ENCODE results near the gene MPP4. TPM values are rescaled to one million over a fixed set of nuclear protein-coding genes. Genes with fewer than 3 reads are reported as not detected.

The MPP4 gene
- polyA plus RNA-seq, 1 donor from 2014 or later: 0.38 TPM

DNA sequence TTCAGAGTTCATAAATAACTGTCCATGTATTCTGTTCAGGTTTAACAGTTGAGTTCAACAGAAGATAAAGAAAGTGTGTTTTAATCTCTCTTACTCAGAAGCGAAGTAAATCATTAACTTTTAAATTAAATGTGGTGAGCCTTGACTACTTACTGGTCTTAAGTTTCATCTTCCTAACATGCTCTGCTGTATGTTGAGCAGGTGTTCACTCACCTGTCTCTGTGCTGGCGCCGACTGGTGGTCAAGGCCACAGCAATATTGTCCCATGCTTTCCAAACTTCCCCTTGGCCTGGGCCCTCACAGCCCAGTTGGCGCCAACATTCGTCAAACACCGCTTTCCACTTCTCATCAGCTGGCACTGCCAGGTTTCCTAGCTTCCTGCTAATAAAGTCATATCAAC is 17.0 kb upstream of the MPP4 start:
- Histone ChIP-seq H3K9me2 (ENCODE audit: insufficient read depth, low read length) (no peaks in the 10 kb centered on the region), H3K9ac (ENCODE audit: low read length) (no peak overlapping the region), H3K4me3 (ENCODE audit: low read length) (no peak overlapping the region), H4K20me1 (ENCODE audit: insufficient read depth) (no peaks in the 10 kb centered on the region), H3K27ac (ENCODE audit: low read length) (no peak overlapping the region), H3K79me2 (replicated peaks; ENCODE audit: insufficient read depth, low read length) (no peaks in the 10 kb centered on the region), H3K36me3 (ENCODE audit: insufficient read depth, low read length) (peaks cover 8% of the 10 kb centered on the region), H3K27me3 (ENCODE audit: insufficient read depth, low read depth, low read length) (no peaks in the 10 kb centered on the region), H2AFZ (ENCODE audit: low read depth, low read length) (no peak overlapping the region), H3K9me3 (ENCODE audit: low read length) (no peaks in the 10 kb centered on the region), H3F3A (ENCODE audit: insufficient read depth, low read length, poor library complexity, severe bottlenecking) (no peaks in the 10 kb centered on the region), H3K4me2 (ENCODE audit: low read length) (no peak overlapping the region)
- TF ChIP-seq TAF1 (IDR thresholded peaks at IDR 0.05; ENCODE audit: low read depth) (no peak), EZH2 (IDR thresholded peaks at IDR 0.05; ENCODE audit: borderline replicate concordance, insufficient read depth, low read length, poor library complexity, severe bottlenecking) (no peak), SMC3 (conservative IDR thresholded peaks at IDR 0.05; ENCODE audit: poor library complexity) (no peak), POLR2AphosphoS5 (IDR thresholded peaks at IDR 0.05) (no peak), MXI1 (conservative IDR thresholded peaks at IDR 0.05; ENCODE audit: poor library complexity, severe bottlenecking) (no peak), REST (IDR thresholded peaks at IDR 0.05; ENCODE audit: borderline replicate concordance) (no peak), EP300 (conservative IDR thresholded peaks at IDR 0.05; ENCODE audit: poor library complexity, severe bottlenecking) (no peak), RAD21 (conservative IDR thresholded peaks at IDR 0.05) (no peak)
- TF ChIP-seq, protein P1, sequence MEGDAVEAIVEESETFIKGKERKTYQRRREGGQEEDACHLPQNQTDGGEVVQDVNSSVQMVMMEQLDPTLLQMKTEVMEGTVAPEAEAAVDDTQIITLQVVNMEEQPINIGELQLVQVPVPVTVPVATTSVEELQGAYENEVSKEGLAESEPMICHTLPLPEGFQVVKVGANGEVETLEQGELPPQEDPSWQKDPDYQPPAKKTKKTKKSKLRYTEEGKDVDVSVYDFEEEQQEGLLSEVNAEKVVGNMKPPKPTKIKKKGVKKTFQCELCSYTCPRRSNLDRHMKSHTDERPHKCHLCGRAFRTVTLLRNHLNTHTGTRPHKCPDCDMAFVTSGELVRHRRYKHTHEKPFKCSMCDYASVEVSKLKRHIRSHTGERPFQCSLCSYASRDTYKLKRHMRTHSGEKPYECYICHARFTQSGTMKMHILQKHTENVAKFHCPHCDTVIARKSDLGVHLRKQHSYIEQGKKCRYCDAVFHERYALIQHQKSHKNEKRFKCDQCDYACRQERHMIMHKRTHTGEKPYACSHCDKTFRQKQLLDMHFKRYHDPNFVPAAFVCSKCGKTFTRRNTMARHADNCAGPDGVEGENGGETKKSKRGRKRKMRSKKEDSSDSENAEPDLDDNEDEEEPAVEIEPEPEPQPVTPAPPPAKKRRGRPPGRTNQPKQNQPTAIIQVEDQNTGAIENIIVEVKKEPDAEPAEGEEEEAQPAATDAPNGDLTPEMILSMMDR (IDR thresholded peaks at IDR 0.05; ENCODE audit: poor library complexity, severe bottlenecking): no peak

DNA sequence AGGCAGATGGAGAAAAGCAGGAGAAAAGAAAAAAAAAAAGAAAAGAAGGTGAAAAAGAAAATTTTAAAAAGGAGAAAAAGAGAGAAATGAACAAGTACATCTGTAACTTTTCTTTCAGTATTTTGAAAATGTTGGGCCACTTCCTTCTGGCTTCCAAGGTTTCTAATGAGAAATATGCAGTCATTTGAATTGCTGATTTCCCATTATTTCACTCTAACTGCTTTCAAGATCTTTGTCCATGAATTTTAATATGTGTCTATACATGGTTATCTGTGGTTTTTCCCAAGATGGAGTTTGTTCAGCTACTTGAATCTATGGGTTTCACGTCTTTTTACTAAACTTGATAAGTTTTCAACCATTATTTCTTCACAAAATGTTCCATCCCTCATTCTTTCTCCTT is 14.3 kb upstream of the MPP4 start:
- H3K79me2 ChIP-seq (replicated peaks; ENCODE audit: insufficient read depth, low read length): no peaks in the 10 kb centered on the region
- no peak overlapping the region for H3K4me2 ChIP-seq (ENCODE audit: low read length)
- no peaks in the 10 kb centered on the region for H4K20me1 ChIP-seq (ENCODE audit: insufficient read depth)
- no peak overlapping the region for H3K4me3 ChIP-seq (ENCODE audit: low read length)
- no peaks in the 10 kb centered on the region for H3K9me3 ChIP-seq (ENCODE audit: low read length)
- no peaks in the 10 kb centered on the region for H3K27me3 ChIP-seq (ENCODE audit: insufficient read depth, low read depth, low read length)
- H3K27ac ChIP-seq (ENCODE audit: low read length): no peak overlapping the region
- H3K9ac ChIP-seq (ENCODE audit: low read length): no peak overlapping the region
- TF ChIP-seq MXI1 (conservative IDR thresholded peaks at IDR 0.05; ENCODE audit: poor library complexity, severe bottlenecking) (no peak), SMC3 (conservative IDR thresholded peaks at IDR 0.05; ENCODE audit: poor library complexity) (no peak), RAD21 (conservative IDR thresholded peaks at IDR 0.05) (no peak), EZH2 (IDR thresholded peaks at IDR 0.05; ENCODE audit: borderline replicate concordance, insufficient read depth, low read length, poor library complexity, severe bottlenecking) (no peak), EP300 (conservative IDR thresholded peaks at IDR 0.05; ENCODE audit: poor library complexity, severe bottlenecking) (no peak), REST (IDR thresholded peaks at IDR 0.05; ENCODE audit: borderline replicate concordance) (no peak), POLR2AphosphoS5 (IDR thresholded peaks at IDR 0.05) (no peak), TAF1 (IDR thresholded peaks at IDR 0.05; ENCODE audit: low read depth) (no peak)
- TF ChIP-seq, protein P1 (IDR thresholded peaks at IDR 0.05; ENCODE audit: poor library complexity, severe bottlenecking): no peak
- peaks cover 15% of the 10 kb centered on the region for H3K36me3 ChIP-seq (ENCODE audit: insufficient read depth, low read length)
- H3F3A ChIP-seq (ENCODE audit: insufficient read depth, low read length, poor library complexity, severe bottlenecking): no peaks in the 10 kb centered on the region
- H3K9me2 ChIP-seq (ENCODE audit: insufficient read depth, low read length): no peaks in the 10 kb centered on the region
- no peak overlapping the region for H2AFZ ChIP-seq (ENCODE audit: low read depth, low read length)
